CD4-positive, alpha-beta T cell treated with Interferon alpha-2 for 1 hour (primary cell): ENCODE measurements around the gene RETSAT.
A peak's percentile ranks its signal among the peaks of the same experiment; 100 is the strongest.
"Not testable (repeated sequence)": the region's sequence is repeated elsewhere in the genome, so short reads cannot be mapped to it uniquely, and the experiment has no call there.

Experiments used
- DNase-seq, 2 donors: peaks; one replicate each; pipeline ENCODE4 v3.0.0-alpha.2; 2020 to 2022

The RETSAT gene

GRCh38 chr2:85330839-85331636 lies 23.3 kb downstream of the RETSAT start:
- no peak for DNase-seq

- not testable (repeated sequence) for DNase-seq
Measured at GRCh38 chr2:85329701-85330100, 24.6 kb downstream of the RETSAT start.

- DNase-seq, result no peak
Measured at GRCh38 chr2:85329181-85329651, 25.1 kb downstream of the RETSAT start.

DNA sequence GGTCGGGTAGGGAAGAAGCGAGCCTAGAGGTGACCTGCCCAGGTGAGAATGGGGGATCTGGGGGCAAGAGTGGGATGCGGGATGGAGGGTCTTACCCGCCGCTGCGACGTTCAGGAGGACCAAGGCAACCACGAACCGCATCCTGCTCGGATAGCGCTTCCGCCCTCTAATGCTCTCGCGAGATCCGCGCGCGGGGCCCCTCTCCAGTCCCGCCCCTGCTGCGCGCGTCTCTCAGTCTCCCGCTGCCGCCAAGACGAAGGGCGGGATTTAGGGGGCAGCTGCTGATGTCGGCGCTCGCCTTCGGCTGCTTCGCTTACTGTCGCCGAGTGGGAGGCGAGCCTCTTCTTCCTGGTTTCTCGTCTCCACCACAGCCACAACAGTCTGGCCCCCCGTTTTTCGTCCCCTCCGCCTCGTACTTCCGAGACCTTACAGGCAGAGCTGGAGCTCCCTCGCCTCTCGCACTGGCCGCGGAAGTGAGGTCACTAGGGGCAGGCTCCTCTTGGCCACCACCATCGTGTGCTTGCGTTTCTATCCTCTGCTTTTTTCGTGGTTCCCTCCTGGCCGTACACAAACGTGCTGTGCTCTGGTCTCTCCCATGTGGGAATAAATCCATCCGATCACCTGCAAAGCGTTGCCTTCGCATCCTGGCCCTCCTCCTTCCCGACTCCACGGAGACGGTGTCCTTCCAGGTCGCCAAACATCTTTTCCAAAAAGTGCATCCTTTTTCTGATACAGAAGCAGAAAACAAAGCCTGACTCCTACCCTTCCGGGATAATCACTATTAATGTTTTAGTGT lies 26.3 kb downstream of the RETSAT start, which contains the start of gene TGOLN2:
Gene TGOLN2 (minus strand): TSS at position 168 of the 796 bp plus-strand sequence. CDS start 27 bp downstream, at position 141.
- peak; percentile 92 to 94 for DNase-seq

GRCh38 chr2:85327160-85327821 lies 27.0 kb downstream of the RETSAT start:
- DNase-seq, result peak; percentile 32 to 58

GRCh38 chr2:85326406-85327159 lies 27.7 kb downstream of the RETSAT start:
- DNase-seq, result peak; percentile 41 to 61

GRCh38 chr2:85325466-85325811 lies 28.9 kb downstream of the RETSAT start:
- DNase-seq, result no peak

DNA sequence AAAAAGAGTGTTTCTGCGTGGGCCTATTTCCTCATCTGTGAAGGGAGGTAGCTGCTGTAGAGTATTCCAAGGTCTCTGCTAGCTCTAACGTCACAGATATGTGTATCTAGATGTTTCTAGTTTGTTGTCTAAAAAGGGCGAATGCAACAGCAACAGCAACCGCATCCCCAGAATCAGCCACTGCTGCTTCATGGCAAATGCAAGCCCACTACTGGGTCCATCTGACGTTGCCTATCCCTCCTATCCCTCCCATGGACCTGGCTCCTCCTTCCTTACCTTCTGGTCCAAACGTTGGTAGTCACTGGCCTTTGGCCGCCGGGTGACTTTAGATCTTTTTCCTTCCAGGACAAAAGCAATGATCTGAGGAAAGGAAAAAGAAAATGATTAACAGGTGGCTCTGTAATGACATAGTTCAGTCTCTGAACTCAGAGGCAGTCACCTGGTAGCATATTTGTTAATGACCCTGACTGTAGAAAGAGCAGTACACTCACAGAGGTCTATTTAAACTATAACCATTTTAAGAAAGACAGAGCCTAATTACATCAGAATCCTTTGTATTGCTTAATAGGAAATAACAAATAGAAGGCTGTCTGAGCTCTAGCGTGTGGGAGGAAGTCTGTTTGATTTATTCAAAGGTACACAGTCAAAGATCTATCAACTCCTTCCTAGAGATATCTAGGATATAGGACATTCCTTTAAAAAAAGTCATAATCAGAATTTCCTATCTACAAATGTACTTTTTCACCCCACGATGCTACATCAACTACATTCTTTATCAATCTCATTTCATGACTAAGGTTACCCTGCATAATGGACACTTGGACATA lies 29.5 kb downstream of the RETSAT start:
- no peak for DNase-seq

DNA sequence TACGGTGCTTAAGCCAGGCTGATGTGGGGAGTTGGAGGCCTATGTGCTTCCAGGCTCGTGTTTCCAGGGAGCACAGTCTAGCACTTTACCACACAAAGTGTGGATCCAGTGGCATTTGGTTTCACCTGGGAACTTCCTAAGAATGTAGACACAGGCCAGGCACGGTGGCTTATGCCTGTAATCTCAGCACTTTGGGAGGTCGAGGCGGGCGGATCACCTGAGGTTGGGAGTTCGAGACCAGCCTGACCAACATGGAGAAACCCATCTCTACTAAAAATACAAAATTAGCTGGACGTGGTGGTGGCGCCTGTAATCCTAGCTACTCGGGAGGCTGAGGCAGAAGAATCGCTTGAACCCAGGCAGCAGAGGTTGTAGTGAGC lies 30.4 kb downstream of the RETSAT start:
- not testable (repeated sequence) for DNase-seq

DNA sequence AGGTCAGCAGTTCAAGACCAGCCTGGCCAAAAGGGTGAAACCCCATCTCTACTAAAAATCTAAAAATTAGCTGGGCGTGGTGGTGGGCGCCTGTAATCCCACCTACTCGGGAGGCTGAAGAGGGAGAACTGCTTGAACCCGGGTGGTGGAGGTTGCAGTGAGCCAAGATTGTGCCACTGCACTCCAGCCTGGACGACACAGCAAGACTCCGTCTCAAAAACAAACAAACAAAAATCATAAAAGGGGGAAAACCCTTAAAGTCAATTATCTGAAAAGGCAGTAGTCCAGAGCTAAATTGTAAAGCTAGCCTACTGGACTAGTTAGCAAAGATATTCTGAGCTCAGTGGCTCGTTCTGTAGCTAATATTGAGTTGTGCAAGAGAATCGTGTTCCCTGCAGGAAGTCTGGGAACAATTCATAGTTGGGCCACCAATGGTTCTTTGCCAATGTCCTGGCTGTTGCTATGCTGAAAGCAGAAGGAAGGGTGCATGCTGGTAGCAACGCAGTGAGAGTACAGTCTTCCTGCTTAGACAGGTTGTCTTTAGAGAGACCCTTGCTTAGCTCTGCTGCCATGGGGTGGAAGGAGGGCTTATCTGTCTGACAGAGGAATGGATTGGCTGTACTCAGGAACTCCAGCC lies 30.9 kb downstream of the RETSAT start:
- DNase-seq, result no peak

DNA sequence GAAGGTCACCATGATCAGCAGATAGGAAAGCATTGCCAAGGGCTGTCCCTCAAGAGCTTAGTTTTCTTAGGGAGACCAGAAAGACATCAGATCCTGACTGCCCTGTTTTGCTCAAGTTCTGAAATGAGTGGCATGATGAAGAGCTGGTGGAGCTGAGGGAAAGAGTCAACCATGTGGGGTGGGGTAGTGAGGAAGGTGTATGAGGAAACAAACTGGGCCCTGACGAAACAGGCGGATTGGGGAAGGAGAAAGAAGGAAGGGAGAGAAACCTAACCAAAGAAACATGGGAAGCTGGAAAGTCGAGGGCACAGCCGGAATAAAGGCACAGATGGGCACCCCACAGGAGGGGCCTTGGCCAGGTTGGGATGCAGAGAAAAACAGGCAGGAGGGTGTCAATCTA lies 34.5 kb downstream of the RETSAT start:
- DNase-seq, result no peak

- no peak for DNase-seq
Measured at GRCh38 chr2:85318222-85319074, 35.9 kb downstream of the RETSAT start.

- not testable (repeated sequence) for DNase-seq
Measured at GRCh38 chr2:85315921-85316320, 38.4 kb downstream of the RETSAT start.

DNA sequence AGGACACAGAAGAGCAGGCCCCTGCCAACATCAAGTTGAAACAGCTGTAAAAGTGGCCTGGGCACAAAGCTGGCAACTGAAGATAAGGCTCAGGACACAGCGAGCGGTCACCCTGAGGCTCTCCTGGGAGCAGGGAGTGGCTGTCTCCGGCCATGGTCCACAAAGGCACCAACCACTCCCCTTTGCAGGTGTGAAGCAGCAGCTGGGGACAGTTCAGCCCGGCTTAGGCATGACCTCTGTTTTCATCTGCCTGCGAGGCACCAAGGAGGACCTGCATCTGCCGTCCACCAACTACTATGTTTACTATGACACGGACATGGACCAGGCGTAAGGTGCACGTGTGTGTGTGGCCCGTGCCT lies 39.5 kb downstream of the RETSAT start:
- DNase-seq, result no peak

GRCh38 chr2:85312404-85312803 lies 41.9 kb downstream of the RETSAT start:
- no peak for DNase-seq

GRCh38 chr2:85310330-85310729 lies 44.0 kb downstream of the RETSAT start:
- DNase-seq, result no peak

GRCh38 chr2:85309699-85310321 lies 44.5 kb downstream of the RETSAT start:
- peak in 1 of 2 donors; percentile 33 for DNase-seq

- no peak for DNase-seq
Measured at GRCh38 chr2:85308896-85309555, 45.3 kb downstream of the RETSAT start.

DNA sequence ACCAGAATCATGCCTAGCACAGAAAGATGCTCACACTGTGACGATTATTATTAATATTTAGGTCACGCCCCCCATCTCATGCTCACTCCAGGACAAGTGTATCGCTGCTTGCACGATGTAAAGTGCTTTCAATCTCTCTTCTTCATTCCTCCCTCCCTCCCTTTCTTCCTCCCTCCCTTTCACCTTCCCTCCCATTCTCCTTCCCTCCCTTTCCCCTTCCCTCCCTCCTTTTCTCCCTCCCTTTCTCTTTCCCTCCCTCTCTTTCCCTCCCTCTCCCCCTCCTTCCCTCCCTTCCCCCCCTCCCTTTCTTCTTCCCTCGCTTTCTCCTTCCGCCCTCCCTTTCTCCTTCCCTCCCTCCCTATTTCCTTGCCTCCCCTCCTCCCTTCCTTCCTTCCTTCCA lies 46.1 kb downstream of the RETSAT start:
- DNase-seq, result no peak
